Fibroblast of skin of abdomen (primary cell): ENCODE data around the gene ERMARD.

Experiments used
- DNase-seq: peaks from one replicate; pipeline ENCODE4 v3.0.0-alpha.2; 2013

The ERMARD gene

GRCh38 chr6:169802790-169803189 is 51.4 kb downstream of the ERMARD start:
- DNase-seq: no peak

- DNase-seq: no peak
Observed at GRCh38 chr6:169803271-169803811, 51.9 kb downstream of the ERMARD start.

GRCh38 chr6:169803816-169804340 is 52.5 kb downstream of the ERMARD start:
- no peak for DNase-seq

DNA sequence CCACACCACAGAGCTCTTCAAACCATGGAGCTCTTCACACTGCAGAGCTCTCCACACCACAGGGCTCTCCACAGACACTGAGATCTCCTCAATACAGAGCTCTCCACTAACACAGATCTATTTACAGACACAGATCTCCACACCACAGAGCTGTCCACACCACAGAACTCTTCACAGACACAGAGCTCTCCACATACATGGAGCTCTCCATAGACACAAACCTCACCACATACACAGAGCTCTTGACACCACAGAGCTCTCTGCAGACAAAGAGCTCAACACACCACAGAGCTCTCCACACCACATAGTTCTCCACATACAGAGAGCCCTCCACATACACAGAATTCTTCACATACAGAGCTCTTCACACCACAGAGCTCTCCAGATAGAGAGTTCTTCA is 53.0 kb downstream of the ERMARD start:
- no peak for DNase-seq

DNA sequence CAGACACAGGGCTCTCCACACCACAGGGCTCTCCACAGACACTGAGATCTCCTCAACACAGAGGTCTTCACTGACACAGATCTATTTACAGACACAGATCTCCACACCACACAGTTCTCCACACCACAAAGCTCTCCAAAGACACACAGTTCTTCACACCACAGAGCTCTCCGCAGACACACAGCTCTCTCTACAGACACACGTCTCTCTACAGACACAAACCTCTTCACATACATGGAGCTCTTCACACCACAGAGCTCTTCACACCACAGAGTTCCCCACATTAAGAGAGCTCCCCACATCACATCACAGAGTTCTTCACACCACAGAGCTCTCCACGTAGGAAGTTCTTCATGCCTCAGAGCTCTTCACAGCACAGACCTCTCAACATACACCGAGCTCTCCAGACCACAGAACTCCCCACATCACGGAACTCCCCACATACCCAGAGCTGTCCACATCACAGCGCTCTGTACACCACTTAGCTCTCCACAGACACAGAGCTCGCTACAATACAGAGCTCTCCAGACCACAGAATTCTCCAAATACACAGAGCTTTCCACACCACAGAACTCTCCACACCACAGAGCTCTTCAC is 53.9 kb downstream of the ERMARD start:
- no peak for DNase-seq

GRCh38 chr6:169806701-169807100 is 55.3 kb downstream of the ERMARD start:
- DNase-seq: no peak

GRCh38 chr6:169807229-169807628 is 55.8 kb downstream of the ERMARD start:
- DNase-seq: no peak

GRCh38 chr6:169807699-169808607 is 56.5 kb downstream of the ERMARD start:
- DNase-seq: no peak

DNA sequence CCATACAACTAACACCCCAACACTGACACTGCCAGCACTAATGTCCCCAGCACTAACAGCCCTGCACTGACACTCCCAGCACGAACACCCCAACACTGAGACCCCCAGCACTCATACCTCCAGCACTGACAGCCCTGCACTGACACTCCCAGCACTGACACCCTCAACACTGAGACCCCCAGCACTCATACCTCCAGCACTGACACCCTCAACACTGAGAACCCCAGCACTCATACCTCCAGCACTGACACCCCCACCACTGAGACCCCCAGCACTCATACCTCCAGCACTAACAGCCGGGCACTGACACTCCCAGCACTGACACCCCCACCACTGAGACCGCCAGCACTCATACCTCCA is 57.2 kb downstream of the ERMARD start:
- no peak for DNase-seq

- DNase-seq: no peak
Observed at GRCh38 chr6:169809386-169809785, 58.0 kb downstream of the ERMARD start.

- no peak for DNase-seq
Observed at GRCh38 chr6:169810066-169810989, 58.9 kb downstream of the ERMARD start.

DNA sequence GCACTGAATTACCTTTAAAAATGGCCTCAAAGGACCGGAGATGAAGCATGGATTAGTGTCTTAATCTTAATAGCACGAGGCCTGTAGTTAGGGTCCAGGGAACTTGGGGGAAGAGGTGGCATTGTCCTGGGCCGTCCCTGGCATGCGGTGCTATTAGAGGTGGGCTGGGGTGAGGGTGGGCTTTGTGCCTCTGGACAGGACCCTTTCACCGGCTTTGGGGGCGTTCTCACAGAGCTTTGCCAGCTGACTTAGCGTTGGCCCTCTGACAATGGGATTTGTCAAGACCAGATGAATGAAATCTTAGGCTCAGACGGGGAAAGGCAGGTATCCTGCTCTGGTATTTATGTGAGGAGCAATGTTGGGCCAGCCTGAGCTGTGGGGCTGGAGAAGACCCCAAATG is 59.6 kb downstream of the ERMARD start:
- no peak for DNase-seq

DNA sequence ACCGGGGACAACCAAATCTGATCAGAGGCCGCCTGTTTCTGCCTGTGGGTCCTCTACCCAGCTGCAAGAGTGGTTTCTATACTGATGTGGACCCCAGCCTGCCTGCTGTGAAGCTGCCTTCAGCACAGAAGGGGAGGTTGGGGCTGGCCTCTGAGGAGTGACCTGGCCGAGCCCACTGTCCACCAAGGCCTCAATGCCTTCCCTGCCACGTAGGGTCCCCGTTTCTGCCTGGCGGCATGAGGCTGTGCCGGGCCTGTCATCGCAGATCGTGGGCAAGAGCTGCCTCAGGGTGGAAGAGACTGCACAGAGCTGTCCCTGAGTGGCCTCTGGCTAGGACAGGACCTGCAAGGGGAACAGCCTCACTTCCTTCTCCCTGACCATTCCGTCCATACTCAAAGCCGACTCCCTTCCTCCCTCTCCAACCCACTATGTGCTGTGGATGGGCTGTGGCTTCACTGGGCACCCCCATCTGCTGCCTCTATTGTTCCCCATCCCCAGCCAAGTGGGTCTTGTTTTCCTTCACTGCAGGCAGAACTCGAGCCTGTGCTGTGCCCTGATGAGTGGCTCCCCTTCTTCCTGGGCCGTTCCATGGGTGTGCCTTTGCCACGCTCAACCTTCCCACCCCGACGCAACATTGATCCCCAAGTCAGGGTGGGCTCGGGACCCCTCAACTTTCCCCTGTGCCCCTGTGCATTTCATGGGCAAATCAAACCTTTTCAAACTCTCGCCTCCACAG is 60.3 kb downstream of the ERMARD start:
- no peak for DNase-seq

DNA sequence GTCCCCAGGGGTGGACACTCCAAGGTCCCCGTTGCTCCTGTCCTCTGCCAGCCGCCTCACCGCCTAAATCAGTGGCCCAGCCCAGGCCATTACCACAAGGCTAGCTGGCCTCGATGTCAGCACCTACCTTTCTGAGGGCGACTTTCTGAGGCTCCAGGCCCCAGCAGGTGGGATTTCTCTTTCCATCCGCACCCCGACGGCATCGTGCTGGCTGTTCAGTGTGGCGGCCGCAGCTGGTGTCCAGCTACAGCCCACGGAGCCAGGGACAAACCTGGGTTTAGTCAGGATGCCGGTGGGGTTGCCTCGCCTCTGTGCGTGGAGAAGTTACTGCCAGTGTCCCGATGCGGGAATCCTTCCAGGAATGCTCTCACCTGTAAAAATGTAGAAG is 60.8 kb downstream of the ERMARD start:
- no peak for DNase-seq

GRCh38 chr6:169813969-169814368 is 62.5 kb downstream of the ERMARD start:
- no peak for DNase-seq

DNA sequence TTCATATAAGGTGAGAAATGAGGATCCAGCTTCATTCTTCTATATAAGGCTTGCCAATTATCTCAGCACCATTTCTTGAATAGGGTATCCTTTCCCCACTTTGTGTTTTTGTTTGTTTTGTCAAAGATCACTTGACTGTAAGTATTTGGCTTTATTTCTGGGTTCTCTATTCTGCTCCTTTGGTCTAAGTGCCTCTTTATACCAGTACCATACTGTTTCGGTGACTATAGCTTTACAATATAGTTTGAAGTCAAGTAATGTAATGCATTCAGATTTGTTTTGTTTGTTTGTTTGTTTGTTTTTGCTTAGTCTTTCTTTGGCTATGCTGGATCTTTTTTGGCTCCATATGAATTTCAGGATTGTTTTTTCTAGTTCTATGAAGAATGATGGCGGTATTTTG is 64.6 kb downstream of the ERMARD start:
- DNase-seq: no peak

- DNase-seq: no peak
Observed at GRCh38 chr6:169816975-169817374, 65.6 kb downstream of the ERMARD start.

- no peak for DNase-seq
Observed at GRCh38 chr6:169820358-169820757, 68.9 kb downstream of the ERMARD start.

GRCh38 chr6:169824021-169824420 is 72.6 kb downstream of the ERMARD start:
- DNase-seq: no peak

GRCh38 chr6:169824848-169825557 is 73.6 kb downstream of the ERMARD start:
- no peak for DNase-seq

GRCh38 chr6:169825558-169826225 is 74.3 kb downstream of the ERMARD start:
- DNase-seq: no peak
